Measurements from ENCODE around the gene ZBTB32. TPM values are rescaled to one million over a fixed set of nuclear protein-coding genes. Genes with fewer than 3 reads are reported as not detected.

ZBTB32 gene
- total RNA-seq, 1 experiment from 2014 or later = not detected

GRCh38 chr19:35733180-35734125, 29.1 kb downstream of the ZBTB32 start:
- POLR2A ChIA-PET (ENCODE audit: unreplicated experiment) = no interaction called here
- Histone ChIP-seq H3K9ac (ENCODE audit: low read length) (no peak overlapping the region), H3K9me3 (ENCODE audit: low read length) (no peaks in the 10 kb centered on the region), H4K20me1 (ENCODE audit: low read length) (no peaks in the 10 kb centered on the region), H2AFZ (ENCODE audit: low read length) (no peak overlapping the region), H3K4me1 (ENCODE audit: insufficient read depth, low read length) (no peaks in the 10 kb centered on the region), H3K27me3 (ENCODE audit: low read length) (no peaks in the 10 kb centered on the region), H3K79me2 (ENCODE audit: low read length) (no peaks in the 10 kb centered on the region), H3K4me3 (ENCODE audit: low read length) (no peak overlapping the region), H3K9me2 (replicated peaks; ENCODE audit: low read length) (no peaks in the 10 kb centered on the region), H3K36me3 (ENCODE audit: low read depth, low read length) (no peaks in the 10 kb centered on the region; the same call in 1 of the 2 replicates), H3F3A (ENCODE audit: low read length, unreplicated experiment) (no peaks in the 10 kb centered on the region), H3K4me2 (ENCODE audit: low read length) (no peak overlapping the region), H3K27ac (ENCODE audit: low read length) (no peak overlapping the region)
- intact Hi-C loops (cut with micrococcal nuclease) = no loop called here
- no TSS peak for BruUV-seq (replicated peaks)
- CTCF ChIA-PET = no interaction called here
- ATAC-seq (no peak), DNase-seq (no peak)
- TF ChIP-seq EZH2 (IDR thresholded peaks at IDR 0.05; ENCODE audit: low read length, unreplicated experiment) = no peak
- no peak for TF ChIP-seq CTCF (conservative IDR thresholded peaks at IDR 0.05; ENCODE audit: low read depth, low read length)
- TF ChIP-seq EZH2phosphoT487 (IDR thresholded peaks at IDR 0.05; ENCODE audit: borderline replicate concordance, low read length) = no peak

GRCh38 chr19:35734273-35734672, 29.9 kb downstream of the ZBTB32 start:
- Histone ChIP-seq H4K20me1 (ENCODE audit: low read length) (no peaks in the 10 kb centered on the region), H2AFZ (ENCODE audit: low read length) (no peak overlapping the region), H3K4me1 (ENCODE audit: insufficient read depth, low read length) (no peaks in the 10 kb centered on the region), H3K27ac (ENCODE audit: low read length) (no peak overlapping the region), H3K79me2 (ENCODE audit: low read length) (no peaks in the 10 kb centered on the region), H3K4me2 (ENCODE audit: low read length) (no peak overlapping the region), H3F3A (ENCODE audit: low read length, unreplicated experiment) (no peaks in the 10 kb centered on the region), H3K9me2 (replicated peaks; ENCODE audit: low read length) (no peaks in the 10 kb centered on the region), H3K4me3 (ENCODE audit: low read length) (no peak overlapping the region), H3K9me3 (ENCODE audit: low read length) (no peaks in the 10 kb centered on the region), H3K9ac (ENCODE audit: low read length) (no peak overlapping the region), H3K27me3 (ENCODE audit: low read length) (no peaks in the 10 kb centered on the region), H3K36me3 (ENCODE audit: low read depth, low read length) (no peaks in the 10 kb centered on the region; the same call in 1 of the 2 replicates)
- BruUV-seq (replicated peaks) = no TSS peak
- ChIA-PET CTCF (no interaction called here), POLR2A (ENCODE audit: unreplicated experiment) (no interaction called here)
- DNase-seq = no peak
- TF ChIP-seq CTCF (conservative IDR thresholded peaks at IDR 0.05; ENCODE audit: low read depth, low read length) (no peak), EZH2phosphoT487 (IDR thresholded peaks at IDR 0.05; ENCODE audit: borderline replicate concordance, low read length) (no peak), EZH2 (IDR thresholded peaks at IDR 0.05; ENCODE audit: low read length, unreplicated experiment) (no peak)
- ATAC-seq = no peak
- intact Hi-C loops (cut with micrococcal nuclease) = no loop called here

GRCh38 chr19:35734889-35735288, 30.5 kb downstream of the ZBTB32 start:
- Histone ChIP-seq H3K36me3 (ENCODE audit: low read depth, low read length) (no peaks in the 10 kb centered on the region; the same call in 1 of the 2 replicates), H3K27me3 (ENCODE audit: low read length) (no peaks in the 10 kb centered on the region), H3K79me2 (ENCODE audit: low read length) (no peaks in the 10 kb centered on the region), H3K4me3 (ENCODE audit: low read length) (no peak overlapping the region), H3K4me2 (ENCODE audit: low read length) (no peak overlapping the region), H3K9me3 (ENCODE audit: low read length) (no peaks in the 10 kb centered on the region), H3K9ac (ENCODE audit: low read length) (no peak overlapping the region), H3F3A (ENCODE audit: low read length, unreplicated experiment) (no peaks in the 10 kb centered on the region), H3K9me2 (replicated peaks; ENCODE audit: low read length) (no peaks in the 10 kb centered on the region), H3K4me1 (ENCODE audit: insufficient read depth, low read length) (no peaks in the 10 kb centered on the region), H3K27ac (ENCODE audit: low read length) (no peak overlapping the region), H2AFZ (ENCODE audit: low read length) (no peak overlapping the region), H4K20me1 (ENCODE audit: low read length) (no peaks in the 10 kb centered on the region)
- BruUV-seq (replicated peaks) = no TSS peak
- DNase-seq (no peak), ATAC-seq (no peak)
- ChIA-PET CTCF (no interaction called here), POLR2A (ENCODE audit: unreplicated experiment) (no interaction called here)
- intact Hi-C loops (cut with micrococcal nuclease) = no loop called here
- TF ChIP-seq EZH2 (IDR thresholded peaks at IDR 0.05; ENCODE audit: low read length, unreplicated experiment) (no peak), CTCF (conservative IDR thresholded peaks at IDR 0.05; ENCODE audit: low read depth, low read length) (no peak), EZH2phosphoT487 (IDR thresholded peaks at IDR 0.05; ENCODE audit: borderline replicate concordance, low read length) (no peak)
